HFFc6 (cell line): ENCODE measurements around the gene SNCAIP. TPM values are rescaled to one million over a fixed set of nuclear protein-coding genes. Genes with fewer than 3 reads are reported as not detected.

Experiments
- DNase-seq: peaks from one replicate; pipeline ENCODE4 v3.0.0-alpha.2; 2018
- H3K27ac Mint-ChIP-seq: 2 replicates; pipeline ENCODE4 v1.8.0; 2020; ENCODE audit warnings: mild to moderate bottlenecking, mixed read lengths
- H3K27me3 Mint-ChIP-seq: 2 replicates; pipeline ENCODE4 v1.8.0; 2021; ENCODE audit warnings: mild to moderate bottlenecking, moderate library complexity, mixed read lengths; ENCODE audit not compliant: insufficient read depth
- H3K36me3 Mint-ChIP-seq: 2 replicates; pipeline ENCODE4 v1.8.0; 2021; ENCODE audit warnings: low read depth, mixed read lengths
- H3K4me1 Mint-ChIP-seq: 2 replicates; pipeline ENCODE4 v1.8.0; 2020; ENCODE audit warnings: low read depth, mixed read lengths
- H3K4me3 Mint-ChIP-seq: 2 replicates; pipeline ENCODE4 v1.8.0; 2020; ENCODE audit warnings: mild to moderate bottlenecking, moderate library complexity, mixed read lengths
- H3K9me3 Mint-ChIP-seq: 2 replicates; pipeline ENCODE4 v1.8.0; 2020; ENCODE audit warnings: mild to moderate bottlenecking, mixed read lengths
- CTCF ChIP-seq: fragments of 200-600 bp; sonication (generic); IDR thresholded peaks from 2 replicates; pipeline ENCODE4 v1.5.0; 2021; ENCODE audit warnings: antibody characterized with exemption, mild to moderate bottlenecking
- total RNA-seq, 6 experiments: library from RNA; stranded (reverse); fragmentation: NEBNext Ultra II Directional; extraction: Animal tissue kit (Norgen Biotek cat#: 25700); gene quantifications; 2 replicates in 1 of 6; 3 replicates in 5 of 6; pipeline ENCODE4 v1.2.3, GENCODE V29; 2021

SNCAIP gene
- total RNA-seq, 6 experiments from 2014 or later: 0.09 to 2.7 (median 1.3) TPM

- Mint-ChIP-seq H3K4me1 (no peaks in the 10 kb centered on the region), H3K27me3 (peaks cover 2% of the 10 kb centered on the region; the same call in 1 of the 2 replicates), H3K36me3 (no peaks in the 10 kb centered on the region), H3K27ac (no peak overlapping the region), H3K9me3 (no peaks in the 10 kb centered on the region), H3K4me3 (no peak overlapping the region)
- no peak for TF ChIP-seq CTCF
- no peak for DNase-seq
Measured at GRCh38 chr5:122431298-122431697, 119.3 kb downstream of the SNCAIP start.

GRCh38 chr5:122434205-122434970, 122.4 kb downstream of the SNCAIP start:
- no peak for DNase-seq
- no peak overlapping the region for H3K4me3 Mint-ChIP-seq
- H3K27ac Mint-ChIP-seq: no peak overlapping the region
- no peaks in the 10 kb centered on the region for H3K36me3 Mint-ChIP-seq
- H3K4me1 Mint-ChIP-seq: no peaks in the 10 kb centered on the region
- H3K27me3 Mint-ChIP-seq: peaks cover 2% of the 10 kb centered on the region; the same call in 1 of the 2 replicates
- no peak for TF ChIP-seq CTCF
- H3K9me3 Mint-ChIP-seq: no peaks in the 10 kb centered on the region

- no peaks in the 10 kb centered on the region for H3K4me1 Mint-ChIP-seq
- H3K27ac Mint-ChIP-seq: no peak overlapping the region
- no peak for TF ChIP-seq CTCF
- DNase-seq: no peak
- H3K9me3 Mint-ChIP-seq: no peaks in the 10 kb centered on the region
- H3K4me3 Mint-ChIP-seq: no peak overlapping the region
- H3K36me3 Mint-ChIP-seq: no peaks in the 10 kb centered on the region
- peaks cover 2% of the 10 kb centered on the region; the same call in 1 of the 2 replicates for H3K27me3 Mint-ChIP-seq
Measured at GRCh38 chr5:122435234-122435633, 123.2 kb downstream of the SNCAIP start.

- Mint-ChIP-seq H3K9me3 (no peaks in the 10 kb centered on the region), H3K4me3 (no peak overlapping the region), H3K27me3 (peaks cover 2% of the 10 kb centered on the region; the same call in 1 of the 2 replicates), H3K4me1 (no peaks in the 10 kb centered on the region), H3K27ac (no peak overlapping the region), H3K36me3 (no peaks in the 10 kb centered on the region)
- DNase-seq: no peak
- no peak for TF ChIP-seq CTCF
Measured at GRCh38 chr5:122435761-122436160, 123.7 kb downstream of the SNCAIP start.

GRCh38 chr5:122436615-122437014, 124.6 kb downstream of the SNCAIP start:
- no peaks in the 10 kb centered on the region for H3K4me1 Mint-ChIP-seq
- DNase-seq: no peak
- H3K4me3 Mint-ChIP-seq: no peak overlapping the region
- H3K27ac Mint-ChIP-seq: no peak overlapping the region
- peaks cover 2% of the 10 kb centered on the region; the same call in 1 of the 2 replicates for H3K27me3 Mint-ChIP-seq
- TF ChIP-seq CTCF: no peak
- no peaks in the 10 kb centered on the region for H3K9me3 Mint-ChIP-seq
- no peaks in the 10 kb centered on the region for H3K36me3 Mint-ChIP-seq
